ENCODE measurements around the gene SRSF8.

GRCh38 chr11:95084509-95084908 is 17.8 kb downstream of the SRSF8 start:
- TF ChIP-seq POLR2A (IDR thresholded peaks at IDR 0.05) (no peak), CTCF (IDR thresholded peaks at IDR 0.05) (no peak), POLR2AphosphoS5 (IDR thresholded peaks at IDR 0.05) (no peak)

Data from transverse colon (tissue), 4 donors.